HepG2 (cell line): Measurements from ENCODE around the gene TIMM23. TPM values are rescaled to one million over a fixed set of nuclear protein-coding genes. Genes with fewer than 3 reads are reported as not detected.

Experiments used
- AKAP8 ChIP-seq: sonication (generic); formaldehyde crosslinking; IDR thresholded peaks from 2 replicates; pipeline ENCODE4 v1.5.1; 2020; ENCODE audit warnings: mild to moderate bottlenecking, missing genetic modification reagents
- CBX1 ChIP-seq: IDR thresholded peaks from one replicate; pipeline ENCODE4 v1.6.1; 2016; ENCODE audit warnings: antibody characterized with exemption, low read depth
- CBX5 ChIP-seq: sonication (generic); formaldehyde crosslinking; IDR thresholded peaks from 2 replicates; pipeline ENCODE4 v1.4.0; 2020; ENCODE audit warnings: missing genetic modification reagents, borderline replicate concordance
- CC2D1A ChIP-seq: sonication (generic); formaldehyde crosslinking; IDR thresholded peaks from 2 replicates; pipeline ENCODE4 v1.8.1; 2023; ENCODE audit warnings: mild to moderate bottlenecking, missing genetic modification reagents
- CREB1 ChIP-seq, 2 experiments: fragments of 450-650 bp in 1 of 2; IDR thresholded peaks; 2 replicates each; pipeline ENCODE4 v1.6.1; 2016 to 2017; ENCODE audit warnings: control low read depth in 1 of 2, mild to moderate bottlenecking in 1 of 2, missing compliant biosample characterization in 1 of 2, missing genetic modification characterization in 1 of 2
- CREM ChIP-seq, 2 experiments: sonication (generic) in 1 of 2; formaldehyde crosslinking in 1 of 2; IDR thresholded peaks; 2 replicates each; pipeline versions ENCODE4 v1.4.0 to v1.6.1; 2016 to 2020; ENCODE audit warnings: antibody characterized with exemption in 1 of 2, mild to moderate bottlenecking in 1 of 2, missing genetic modification reagents in 1 of 2
- ETS1 ChIP-seq: sonication (generic); formaldehyde crosslinking; IDR thresholded peaks from 2 replicates; pipeline ENCODE4 v1.4.0; 2020; ENCODE audit warnings: missing genetic modification reagents
- HMG20B ChIP-seq: conservative IDR thresholded peaks from 2 replicates; pipeline ENCODE4 v1.6.1; 2016; ENCODE audit warnings: missing genetic modification reagents, missing compliant biosample characterization
- HNF4A ChIP-seq: sonication (generic); formaldehyde crosslinking; IDR thresholded peaks from 2 replicates; pipeline ENCODE4 v1.4.0; 2020; ENCODE audit warnings: missing genetic modification reagents
- IRF2 ChIP-seq: IDR thresholded peaks from 2 replicates; pipeline ENCODE4 v1.6.1; 2018; ENCODE audit warnings: missing genetic modification reagents, missing compliant biosample characterization
- MIXL1 ChIP-seq: IDR thresholded peaks from 2 replicates; pipeline ENCODE4 v1.6.1; 2016
- MZF1 ChIP-seq: sonication (generic); formaldehyde crosslinking; IDR thresholded peaks from 2 replicates; pipeline ENCODE4 v1.8.1; 2023; ENCODE audit warnings: mild to moderate bottlenecking, missing genetic modification reagents, borderline replicate concordance
- PAWR ChIP-seq: sonication (generic); formaldehyde crosslinking; IDR thresholded peaks from 2 replicates; pipeline ENCODE4 v1.4.0; 2020; ENCODE audit warnings: missing genetic modification reagents, mild to moderate bottlenecking, borderline replicate concordance
- SIN3A ChIP-seq: IDR thresholded peaks from 2 replicates; pipeline ENCODE4 v1.6.1; 2011; ENCODE audit warnings: low read depth, mild to moderate bottlenecking, control low read depth, low read length, borderline replicate concordance
- SRSF4 ChIP-seq: fragments of 200-400 bp; formaldehyde crosslinking; IDR thresholded peaks from one replicate; pipeline ENCODE4 v1.6.1; 2018; ENCODE audit warnings: mild to moderate bottlenecking, low read depth, low read length, moderate library complexity; ENCODE audit not compliant: poor library complexity, severe bottlenecking
- U2AF1 ChIP-seq: fragments of 200-400 bp; formaldehyde crosslinking; optimal IDR thresholded peaks from 2 replicates; pipeline ENCODE3; 2017; ENCODE audit warnings: mild to moderate bottlenecking, low read depth, low read length
- ZMYM4 ChIP-seq: sonication (generic); formaldehyde crosslinking; IDR thresholded peaks from 2 replicates; pipeline ENCODE4 v1.8.1; 2023; ENCODE audit warnings: mild to moderate bottlenecking, missing genetic modification reagents
- ZNF354B ChIP-seq: sonication (generic); formaldehyde crosslinking; IDR thresholded peaks from 2 replicates; pipeline ENCODE4 v1.8.0; 2022; ENCODE audit warnings: mild to moderate bottlenecking, missing genetic modification reagents
- ZNF367 ChIP-seq: sonication (generic); formaldehyde crosslinking; IDR thresholded peaks from 2 replicates; pipeline ENCODE4 v1.4.0; 2020; ENCODE audit warnings: missing genetic modification reagents, borderline replicate concordance
- ZNF567 ChIP-seq: sonication (generic); formaldehyde crosslinking; IDR thresholded peaks from 2 replicates; pipeline ENCODE4 v1.8.1; 2023; ENCODE audit warnings: mild to moderate bottlenecking, missing genetic modification reagents, borderline replicate concordance
- ZNF570 ChIP-seq: sonication (generic); formaldehyde crosslinking; IDR thresholded peaks from 2 replicates; pipeline ENCODE4 v1.4.0; 2020; ENCODE audit warnings: mild to moderate bottlenecking, missing genetic modification reagents, borderline replicate concordance
- ZXDC ChIP-seq: sonication (generic); formaldehyde crosslinking; IDR thresholded peaks from 2 replicates; pipeline ENCODE4 v1.5.0; 2020; ENCODE audit warnings: mild to moderate bottlenecking, missing genetic modification reagents
- polyA plus RNA-seq, 8 experiments: library from polyadenylated mRNA; depleted of rRNA in 3 of 8; stranded (reverse) in 7 of 8; unstranded in 1 of 8; fragments of >200 nt; fragmentation: Illumina TruSeq in 4 of 8; extraction: Trizol in 4 of 8; gene quantifications; 2 replicates each; pipeline versions ENCODE4 v1.2.1 to v1.2.3, GENCODE V29; 2011 to 2016; ENCODE audit warnings: low read depth in 4 of 8, missing spikeins in 1 of 8, mixed read lengths in 1 of 8; ENCODE audit not compliant: insufficient read depth in 1 of 8
- total RNA-seq, 5 experiments: library from RNA; depleted of rRNA; stranded (reverse); fragments of >200 nt; fragmentation: Illumina TruSeq; extraction: Trizol; gene quantifications; 2 replicates each; pipeline ENCODE4 v1.2.3, GENCODE V29; 2016; ENCODE audit warnings: low read depth in 1 of 5
- TF ChIP-seq, protein P1 (sequence below): sonication (generic); formaldehyde crosslinking; IDR thresholded peaks from 2 replicates; pipeline ENCODE4 v1.4.0; 2020; ENCODE audit warnings: missing genetic modification reagents, borderline replicate concordance

The TIMM23 gene
- total and polyA plus RNA-seq, 2 of the 13 experiments (the other 11 are each of a cell fraction or from before 2014, with no cell fraction given) = 80.2 to 98.6 TPM

GRCh38 chr10:46031648-46032532 is 59.6 kb downstream of the TIMM23 start (continued):
- TF ChIP-seq ZNF570 (CRISPR knock-in tag) = no peak
- TF ChIP-seq CBX1 = no peak
- no peak for TF ChIP-seq AKAP8
- TF ChIP-seq MIXL1 (CRISPR knock-in tag) = peak; percentile 88; the same call in 1 of the 2 replicates
- TF ChIP-seq MZF1 (CRISPR knock-in tag) = no peak
- TF ChIP-seq IRF2 (CRISPR knock-in tag) = peak; percentile 59; the same call in 1 of the 2 replicates
- TF ChIP-seq ZXDC (CRISPR knock-in tag) = peak; percentile 62; the same call in 1 of the 2 replicates
- TF ChIP-seq, protein P1, sequence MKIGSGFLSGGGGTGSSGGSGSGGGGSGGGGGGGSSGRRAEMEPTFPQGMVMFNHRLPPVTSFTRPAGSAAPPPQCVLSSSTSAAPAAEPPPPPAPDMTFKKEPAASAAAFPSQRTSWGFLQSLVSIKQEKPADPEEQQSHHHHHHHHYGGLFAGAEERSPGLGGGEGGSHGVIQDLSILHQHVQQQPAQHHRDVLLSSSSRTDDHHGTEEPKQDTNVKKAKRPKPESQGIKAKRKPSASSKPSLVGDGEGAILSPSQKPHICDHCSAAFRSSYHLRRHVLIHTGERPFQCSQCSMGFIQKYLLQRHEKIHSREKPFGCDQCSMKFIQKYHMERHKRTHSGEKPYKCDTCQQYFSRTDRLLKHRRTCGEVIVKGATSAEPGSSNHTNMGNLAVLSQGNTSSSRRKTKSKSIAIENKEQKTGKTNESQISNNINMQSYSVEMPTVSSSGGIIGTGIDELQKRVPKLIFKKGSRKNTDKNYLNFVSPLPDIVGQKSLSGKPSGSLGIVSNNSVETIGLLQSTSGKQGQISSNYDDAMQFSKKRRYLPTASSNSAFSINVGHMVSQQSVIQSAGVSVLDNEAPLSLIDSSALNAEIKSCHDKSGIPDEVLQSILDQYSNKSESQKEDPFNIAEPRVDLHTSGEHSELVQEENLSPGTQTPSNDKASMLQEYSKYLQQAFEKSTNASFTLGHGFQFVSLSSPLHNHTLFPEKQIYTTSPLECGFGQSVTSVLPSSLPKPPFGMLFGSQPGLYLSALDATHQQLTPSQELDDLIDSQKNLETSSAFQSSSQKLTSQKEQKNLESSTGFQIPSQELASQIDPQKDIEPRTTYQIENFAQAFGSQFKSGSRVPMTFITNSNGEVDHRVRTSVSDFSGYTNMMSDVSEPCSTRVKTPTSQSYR (CRISPR knock-in tag) = peak; percentile 38; the same call in 1 of the 2 replicates
- TF ChIP-seq U2AF1 = no peak
- TF ChIP-seq CBX5 = no peak
- TF ChIP-seq SIN3A = peak; percentile 88
- TF ChIP-seq ZNF354B (CRISPR knock-in tag) = no peak
- TF ChIP-seq ZNF567 (CRISPR knock-in tag) = no peak
- TF ChIP-seq SRSF4 = no peak
- TF ChIP-seq PAWR (CRISPR knock-in tag) = no peak
- TF ChIP-seq ZNF367 (CRISPR knock-in tag) = no peak
- TF ChIP-seq CREM (IDR thresholded peaks at IDR 0.05) = peak; percentile 91
- TF ChIP-seq CREM (CRISPR knock-in tag; IDR thresholded peaks at IDR 0.05) = no peak
- peak; percentile 92 for TF ChIP-seq HMG20B (CRISPR knock-in tag)
- TF ChIP-seq ETS1 (CRISPR knock-in tag) = no peak
- peak; percentile 80 for TF ChIP-seq HNF4A (CRISPR knock-in tag)
- no peak for TF ChIP-seq CREB1 (IDR thresholded peaks at IDR 0.05)
- TF ChIP-seq CREB1 (CRISPR knock-in tag; IDR thresholded peaks at IDR 0.05) = peak; percentile 72
- TF ChIP-seq ZMYM4 (CRISPR knock-in tag) = peak; percentile 59
- peak; percentile 24; the same call in 1 of the 2 replicates for TF ChIP-seq CC2D1A
